Liver (tissue), 3 donors: ENCODE results near the gene ARHGAP12.

Experiments
- EGR1 ChIP-seq, 2 donors: IDR thresholded peaks; 2 replicates each; pipeline ENCODE4 v1.6.1; 2016 to 2018; ENCODE audit warnings: antibody characterized with exemption in 2 of 2, low read depth in 2 of 2
- HNF4A ChIP-seq, 2 donors: conservative IDR thresholded peaks; 2 replicates each; pipeline ENCODE4 v1.6.1; 2016; ENCODE audit warnings: antibody characterized with exemption in 2 of 2, mild to moderate bottlenecking in 2 of 2
- RXRA ChIP-seq, 2 donors: IDR thresholded peaks; 2 replicates each; pipeline ENCODE4 v1.6.1; 2017 to 2018; ENCODE audit warnings: antibody characterized with exemption in 2 of 2, mild to moderate bottlenecking in 1 of 2
- TAF1 ChIP-seq: conservative IDR thresholded peaks from 2 replicates; pipeline ENCODE4 v1.6.1; 2016; ENCODE audit warnings: antibody characterized with exemption, mild to moderate bottlenecking
- YY1 ChIP-seq: IDR thresholded peaks from 2 replicates; pipeline ENCODE4 v1.6.1; 2016; ENCODE audit warnings: antibody characterized with exemption, mild to moderate bottlenecking
- TF ChIP-seq, protein P1 (sequence below): fragments of 150-350 bp; IDR thresholded peaks from 2 replicates; pipeline ENCODE4 v1.5.1; 2017; ENCODE audit warnings: improper control_type of control experiment, low read depth, low read length; ENCODE audit not compliant: missing input control
- TF ChIP-seq, protein P2 (sequence below): IDR thresholded peaks from 2 replicates; pipeline ENCODE4 v1.6.1; 2016; ENCODE audit warnings: antibody characterized with exemption
- donor health status: healthy.
- donor health status: healthy.

DNA sequence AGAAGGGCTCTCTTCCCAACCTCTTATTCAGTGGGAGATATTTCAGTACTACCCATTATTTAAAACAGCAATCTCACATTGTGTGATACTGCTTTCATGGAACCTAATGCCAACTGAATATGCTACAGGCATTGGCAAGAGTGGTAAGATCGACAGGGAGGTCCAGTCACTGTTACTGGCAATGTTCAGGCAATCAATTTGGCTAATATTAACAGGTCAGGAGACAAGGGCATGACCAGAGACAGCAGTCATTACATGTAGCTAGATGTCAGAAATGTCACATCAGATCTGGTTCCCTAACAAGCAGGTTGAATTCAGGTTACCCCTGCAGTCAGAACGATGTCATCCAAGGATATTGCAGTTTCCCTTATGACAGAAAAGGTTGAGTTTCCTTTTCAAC is 129.4 kb downstream of the ARHGAP12 start:
- TF ChIP-seq TAF1 = no peak
- no peak for TF ChIP-seq EGR1 (IDR thresholded peaks at IDR 0.05; ENCODE audit: low read depth in 2 of 2)
- no peak for TF ChIP-seq YY1
- no peak for TF ChIP-seq RXRA (IDR thresholded peaks at IDR 0.05)
- TF ChIP-seq, protein P1, sequence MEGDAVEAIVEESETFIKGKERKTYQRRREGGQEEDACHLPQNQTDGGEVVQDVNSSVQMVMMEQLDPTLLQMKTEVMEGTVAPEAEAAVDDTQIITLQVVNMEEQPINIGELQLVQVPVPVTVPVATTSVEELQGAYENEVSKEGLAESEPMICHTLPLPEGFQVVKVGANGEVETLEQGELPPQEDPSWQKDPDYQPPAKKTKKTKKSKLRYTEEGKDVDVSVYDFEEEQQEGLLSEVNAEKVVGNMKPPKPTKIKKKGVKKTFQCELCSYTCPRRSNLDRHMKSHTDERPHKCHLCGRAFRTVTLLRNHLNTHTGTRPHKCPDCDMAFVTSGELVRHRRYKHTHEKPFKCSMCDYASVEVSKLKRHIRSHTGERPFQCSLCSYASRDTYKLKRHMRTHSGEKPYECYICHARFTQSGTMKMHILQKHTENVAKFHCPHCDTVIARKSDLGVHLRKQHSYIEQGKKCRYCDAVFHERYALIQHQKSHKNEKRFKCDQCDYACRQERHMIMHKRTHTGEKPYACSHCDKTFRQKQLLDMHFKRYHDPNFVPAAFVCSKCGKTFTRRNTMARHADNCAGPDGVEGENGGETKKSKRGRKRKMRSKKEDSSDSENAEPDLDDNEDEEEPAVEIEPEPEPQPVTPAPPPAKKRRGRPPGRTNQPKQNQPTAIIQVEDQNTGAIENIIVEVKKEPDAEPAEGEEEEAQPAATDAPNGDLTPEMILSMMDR = no peak
- no peak for TF ChIP-seq HNF4A (conservative IDR thresholded peaks at IDR 0.05)
- TF ChIP-seq, protein P2, sequence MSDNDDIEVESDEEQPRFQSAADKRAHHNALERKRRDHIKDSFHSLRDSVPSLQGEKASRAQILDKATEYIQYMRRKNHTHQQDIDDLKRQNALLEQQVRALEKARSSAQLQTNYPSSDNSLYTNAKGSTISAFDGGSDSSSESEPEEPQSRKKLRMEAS = no peak
